H9 (cell line): ENCODE data around the gene COL5A3. TPM values are rescaled to one million over a fixed set of nuclear protein-coding genes. Genes with fewer than 3 reads are reported as not detected.
A peak's percentile ranks its signal among the peaks of the same experiment; 100 is the strongest.

Experiments
- DNase-seq: peaks from one replicate; pipeline ENCODE4 v3.0.0-alpha.2; 2017
- H2AFZ ChIP-seq: one replicate; pipeline ENCODE4 v1.6.1; 2013; ENCODE audit warnings: mild to moderate bottlenecking, low read length, control low read depth, moderate library complexity
- H2AK5ac ChIP-seq: 2 replicates; pipeline ENCODE4 v1.6.1; 2013; ENCODE audit warnings: low read length, control low read depth, mixed read lengths; ENCODE audit not compliant: insufficient read length
- H2BK120ac ChIP-seq: one replicate; pipeline ENCODE4 v1.6.1; 2013; ENCODE audit warnings: low read depth, mild to moderate bottlenecking, low read length, control low read depth, inconsistent platforms; ENCODE audit not compliant: poor library complexity, severe bottlenecking
- H2BK12ac ChIP-seq: 2 replicates; pipeline ENCODE4 v1.6.1; 2013; ENCODE audit warnings: low read length, control low read depth, mixed read lengths, low read depth; ENCODE audit not compliant: insufficient read length
- H2BK15ac ChIP-seq: 2 replicates; pipeline ENCODE4 v1.6.1; 2013; ENCODE audit warnings: low read depth, low read length, control low read depth
- H2BK20ac ChIP-seq: one replicate; pipeline ENCODE4 v1.6.1; 2013; ENCODE audit warnings: low read depth, mild to moderate bottlenecking, low read length, control low read depth, inconsistent platforms; ENCODE audit not compliant: poor library complexity, severe bottlenecking
- H2BK5ac ChIP-seq: 2 replicates; pipeline ENCODE4 v1.6.1; 2013; ENCODE audit warnings: low read length, control low read depth, mixed read lengths; ENCODE audit not compliant: insufficient read length
- H3K14ac ChIP-seq: 2 replicates; pipeline ENCODE4 v1.6.1; 2013; ENCODE audit warnings: low read length, control low read depth; ENCODE audit not compliant: insufficient read depth
- H3K18ac ChIP-seq: 2 replicates; pipeline ENCODE4 v1.6.1; 2013; ENCODE audit warnings: low read depth, mild to moderate bottlenecking, mixed read lengths, low read length, control low read depth; ENCODE audit not compliant: insufficient read length
- H3K23ac ChIP-seq: 2 replicates; pipeline ENCODE4 v1.6.1; 2013; ENCODE audit warnings: low read length, control low read depth, mixed read lengths, low read depth; ENCODE audit not compliant: insufficient read length
- H3K23me2 ChIP-seq: 2 replicates; pipeline ENCODE4 v1.6.1; 2013; ENCODE audit warnings: low read depth, mild to moderate bottlenecking, mixed read lengths, low read length, control low read depth; ENCODE audit not compliant: insufficient read length, poor library complexity, severe bottlenecking
- H3K27ac ChIP-seq: 2 replicates; pipeline ENCODE4 v1.5.1; 2013; ENCODE audit warnings: low read length, control low read depth, mixed read lengths, low read depth; ENCODE audit not compliant: insufficient read length
- H3K27me3 ChIP-seq: 2 replicates; pipeline ENCODE4 v1.6.1; 2013; ENCODE audit warnings: low read length, control low read depth, inconsistent platforms; ENCODE audit not compliant: insufficient read depth
- H3K4ac ChIP-seq: 2 replicates; pipeline ENCODE4 v1.6.1; 2013; ENCODE audit warnings: low read depth, mild to moderate bottlenecking, control low read depth, inconsistent platforms, low read length, moderate library complexity
- H3K4me1 ChIP-seq: 2 replicates; pipeline ENCODE4 v1.6.1; 2013; ENCODE audit warnings: low read length, control low read depth, inconsistent platforms; ENCODE audit not compliant: insufficient read depth
- H3K4me2 ChIP-seq: 2 replicates; pipeline ENCODE4 v1.6.1; 2013; ENCODE audit warnings: low read length, control low read depth, mixed read lengths; ENCODE audit not compliant: insufficient read length, insufficient read depth
- H3K56ac ChIP-seq: 2 replicates; pipeline ENCODE4 v1.6.1; 2013; ENCODE audit warnings: low read depth, mild to moderate bottlenecking, mixed read lengths, low read length, control low read depth; ENCODE audit not compliant: insufficient read length
- H3K79me1 ChIP-seq: 2 replicates; pipeline ENCODE4 v1.6.1; 2013; ENCODE audit warnings: low read depth, mild to moderate bottlenecking, moderate library complexity, low read length, control low read depth, inconsistent platforms; ENCODE audit not compliant: insufficient read depth, poor library complexity, severe bottlenecking
- H3K79me2 ChIP-seq: 2 replicates; pipeline ENCODE4 v1.6.1; 2013; ENCODE audit warnings: low read length, control low read depth, inconsistent platforms; ENCODE audit not compliant: insufficient read depth
- H3K9ac ChIP-seq: 2 replicates; pipeline ENCODE4 v1.6.1; 2013; ENCODE audit warnings: low read length, control low read depth, mixed read lengths; ENCODE audit not compliant: insufficient read length; ENCODE audit errors: extremely low read depth
- H3K9me3 ChIP-seq: one replicate; pipeline ENCODE4 v1.6.1; 2013; ENCODE audit warnings: low read depth, low read length, inconsistent platforms; ENCODE audit not compliant: control insufficient read depth
- H3T11ph ChIP-seq: one replicate; pipeline ENCODE4 v1.6.1; 2013; ENCODE audit warnings: mild to moderate bottlenecking, low read length, control low read depth, inconsistent platforms
- H4K20me1 ChIP-seq: one replicate; pipeline ENCODE4 v1.6.1; 2013; ENCODE audit not compliant: control insufficient read depth, insufficient read length, insufficient read depth
- H4K5ac ChIP-seq: 2 replicates; pipeline ENCODE4 v1.6.1; 2013; ENCODE audit warnings: low read depth, mild to moderate bottlenecking, mixed read lengths, low read length, control low read depth; ENCODE audit not compliant: insufficient read length
- H4K8ac ChIP-seq: replicated peaks from 2 replicates; pipeline ENCODE4 v1.6.1; 2013; ENCODE audit warnings: low read length, control low read depth, mixed read lengths, low read depth; ENCODE audit not compliant: insufficient read length
- H4K91ac ChIP-seq: 2 replicates; pipeline ENCODE4 v1.6.1; 2013; ENCODE audit warnings: low read depth, mild to moderate bottlenecking, moderate library complexity, mixed read lengths, low read length, control low read depth; ENCODE audit not compliant: insufficient read length
- H3K27ac Mint-ChIP-seq, 3 experiments: 2 replicates in 2 of 3; 3 replicates in 1 of 3; pipeline ENCODE4 v1.8.0; 2020 to 2021; ENCODE audit warnings: mixed read lengths in 3 of 3, mild to moderate bottlenecking in 1 of 3, moderate library complexity in 1 of 3
- H3K27me3 Mint-ChIP-seq: 2 replicates; pipeline ENCODE4 v1.8.0; 2021; ENCODE audit warnings: low read depth, mild to moderate bottlenecking, moderate library complexity, mixed read lengths
- H3K36me3 Mint-ChIP-seq, 3 experiments: 2 replicates in 2 of 3; 3 replicates in 1 of 3; pipeline ENCODE4 v1.8.0; 2020 to 2021; ENCODE audit warnings: low read depth in 3 of 3, mixed read lengths in 3 of 3; ENCODE audit not compliant: insufficient read depth in 1 of 3
- H3K4me1 Mint-ChIP-seq, 2 experiments: 2 replicates each; pipeline ENCODE4 v1.8.0; 2020; ENCODE audit warnings: mixed read lengths in 2 of 2
- H3K4me3 Mint-ChIP-seq, 2 experiments: 2 replicates in 1 of 2; 3 replicates in 1 of 2; pipeline ENCODE4 v1.8.0; 2020 to 2021; ENCODE audit warnings: mild to moderate bottlenecking in 2 of 2, mixed read lengths in 2 of 2, moderate library complexity in 1 of 2
- H3K9me3 Mint-ChIP-seq, 2 experiments: 2 replicates in 1 of 2; 3 replicates in 1 of 2; pipeline ENCODE4 v1.8.0; 2020; ENCODE audit warnings: mild to moderate bottlenecking in 2 of 2, mixed read lengths in 2 of 2, moderate library complexity in 1 of 2
- WGBS: extraction: QIAGEN DNeasy Blood & Tissue Kit; methylation state at CpG from one replicate; pipeline ENCODE4 v1.1.7; 2013; ENCODE audit warnings: missing lambda C conversion rate, low lambda C conversion rate, mixed read lengths; ENCODE audit not compliant: insufficient read length; ENCODE audit errors: extremely low coverage; 5-methylcytosine and 5-hydroxymethylcytosine counted together
- total RNA-seq: library from RNA; stranded (reverse); gene quantifications from 2 replicates; pipeline ENCODE4 v1.2.1, GENCODE V29; 2021
- TF ChIP-seq, protein P1 (sequence below): fragments of 200-600 bp; sonication (generic); conservative IDR thresholded peaks from 3 replicates; pipeline ENCODE4 v1.8.0; 2021; ENCODE audit warnings: antibody characterized with exemption, mild to moderate bottlenecking

Gene COL5A3
- total RNA-seq, 1 experiment from 2014 or later = 0.72 TPM

DNA sequence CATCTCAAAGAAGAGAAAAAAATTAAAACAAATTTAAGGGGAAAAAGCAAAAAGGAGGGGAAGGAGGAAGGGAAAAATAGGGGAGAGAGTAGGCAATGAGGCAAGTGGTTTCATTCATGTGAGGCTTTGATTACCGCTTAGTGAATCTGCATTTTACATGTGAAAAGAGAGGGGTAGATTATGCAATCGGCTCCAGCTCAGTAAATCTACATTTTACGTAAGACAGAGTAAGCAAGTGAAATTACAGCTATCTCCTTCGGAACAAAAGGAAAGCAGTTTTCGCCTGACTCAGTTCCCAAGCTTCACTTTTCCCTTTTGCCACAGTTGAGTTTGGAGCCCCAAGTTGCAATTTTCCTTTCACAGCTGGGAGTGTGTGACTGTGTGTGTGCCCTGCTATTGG is 58.0 kb downstream of the COL5A3 start:
- peak overlapping the region; percentile 8 for H3K4me2 ChIP-seq
- H3K23ac ChIP-seq = no peak overlapping the region
- WGBS = no CpG with 5 or more reads among the region's 5 CpGs
- no peak overlapping the region for H3T11ph ChIP-seq
- no peaks in the 10 kb centered on the region for H3K27me3 ChIP-seq
- no peak overlapping the region for H4K8ac ChIP-seq
- H3K23me2 ChIP-seq = no peaks in the 10 kb centered on the region
- no peak overlapping the region for H3K14ac ChIP-seq
- no peak overlapping the region for H2BK5ac ChIP-seq
- Mint-ChIP-seq H3K4me1 (peaks cover 14 to 20% of the 10 kb centered on the region in 2 experiments), H3K27ac (peak overlapping the region; percentile 87 to 96 (median 91); a peak in 6 of 7 replicates), H3K9me3 (no peaks in the 10 kb centered on the region; a peak in 1 of 5 replicates), H3K36me3 (no peaks in the 10 kb centered on the region), H3K27me3 (no peaks in the 10 kb centered on the region; the same call in 1 of the 2 replicates), H3K4me3 (peak overlapping the region in 1 of 2 experiments; percentile 54; a peak in 2 of 5 replicates)
- no peaks in the 10 kb centered on the region for H3K79me2 ChIP-seq
- H4K91ac ChIP-seq = no peak overlapping the region
- H2BK20ac ChIP-seq = no peak overlapping the region
- no peak overlapping the region for H3K4ac ChIP-seq
- H2AK5ac ChIP-seq = no peak overlapping the region
- TF ChIP-seq, protein P1, sequence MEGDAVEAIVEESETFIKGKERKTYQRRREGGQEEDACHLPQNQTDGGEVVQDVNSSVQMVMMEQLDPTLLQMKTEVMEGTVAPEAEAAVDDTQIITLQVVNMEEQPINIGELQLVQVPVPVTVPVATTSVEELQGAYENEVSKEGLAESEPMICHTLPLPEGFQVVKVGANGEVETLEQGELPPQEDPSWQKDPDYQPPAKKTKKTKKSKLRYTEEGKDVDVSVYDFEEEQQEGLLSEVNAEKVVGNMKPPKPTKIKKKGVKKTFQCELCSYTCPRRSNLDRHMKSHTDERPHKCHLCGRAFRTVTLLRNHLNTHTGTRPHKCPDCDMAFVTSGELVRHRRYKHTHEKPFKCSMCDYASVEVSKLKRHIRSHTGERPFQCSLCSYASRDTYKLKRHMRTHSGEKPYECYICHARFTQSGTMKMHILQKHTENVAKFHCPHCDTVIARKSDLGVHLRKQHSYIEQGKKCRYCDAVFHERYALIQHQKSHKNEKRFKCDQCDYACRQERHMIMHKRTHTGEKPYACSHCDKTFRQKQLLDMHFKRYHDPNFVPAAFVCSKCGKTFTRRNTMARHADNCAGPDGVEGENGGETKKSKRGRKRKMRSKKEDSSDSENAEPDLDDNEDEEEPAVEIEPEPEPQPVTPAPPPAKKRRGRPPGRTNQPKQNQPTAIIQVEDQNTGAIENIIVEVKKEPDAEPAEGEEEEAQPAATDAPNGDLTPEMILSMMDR = no peak
- no peak overlapping the region for H4K5ac ChIP-seq
- H3K79me1 ChIP-seq = no peaks in the 10 kb centered on the region
- no peak overlapping the region for H2BK12ac ChIP-seq
- no peak overlapping the region for H2AFZ ChIP-seq
- no peak overlapping the region for H2BK120ac ChIP-seq
- H3K9ac ChIP-seq = no peak overlapping the region
- DNase-seq = no peak
- no peaks in the 10 kb centered on the region for H4K20me1 ChIP-seq
- H3K9me3 ChIP-seq = no peaks in the 10 kb centered on the region
- no peak overlapping the region for H2BK15ac ChIP-seq
- no peak overlapping the region for H3K27ac ChIP-seq
- no peak overlapping the region for H3K56ac ChIP-seq
- H3K18ac ChIP-seq = peak overlapping the region; percentile 28
- peaks cover 2% of the 10 kb centered on the region; the same call in 1 of the 2 replicates for H3K4me1 ChIP-seq
